Measurements from ENCODE around the gene GIMAP7.

GIMAP7 gene

GRCh38 chr7:150538259-150538658 is 23.6 kb downstream of the GIMAP7 start:
- peaks cover 33% of the 10 kb centered on the region for H3K36me3 Mint-ChIP-seq (ENCODE audit: low read depth)

GRCh38 chr7:150553163-150553562 is 38.5 kb downstream of the GIMAP7 start:
- peak overlapping the region; percentile 72 for H3K27ac Mint-ChIP-seq
- H3K9me3 Mint-ChIP-seq, result peaks cover 21% of the 10 kb centered on the region
- H3K4me1 Mint-ChIP-seq (ENCODE audit: low read depth), result peaks cover 54% of the 10 kb centered on the region
- H3K4me3 Mint-ChIP-seq, result no peak overlapping the region
- H3K36me3 Mint-ChIP-seq (ENCODE audit: low read depth), result peaks cover 10% of the 10 kb centered on the region
- no peaks in the 10 kb centered on the region for H3K27me3 Mint-ChIP-seq

More at GRCh38 chr7:150538259-150538658, 23.6 kb downstream of the GIMAP7 start:
- Mint-ChIP-seq H3K27me3 (no peaks in the 10 kb centered on the region), H3K4me1 (ENCODE audit: low read depth) (no peaks in the 10 kb centered on the region), H3K4me3 (no peak overlapping the region), H3K27ac (no peak overlapping the region), H3K9me3 (peaks cover 51% of the 10 kb centered on the region)

- Mint-ChIP-seq H3K9me3 (peaks cover 37% of the 10 kb centered on the region), H3K4me1 (ENCODE audit: low read depth) (peaks cover 60% of the 10 kb centered on the region), H3K4me3 (peak overlapping the region; percentile 66)
These were observed 42.0 kb downstream of the GIMAP7 start for GRCh38 chr7:150556521-150557138.

GRCh38 chr7:150560486-150560885 is 45.8 kb downstream of the GIMAP7 start:
- H3K9me3 Mint-ChIP-seq, result peaks cover 19% of the 10 kb centered on the region
- H3K4me1 Mint-ChIP-seq (ENCODE audit: low read depth), result peaks cover 62% of the 10 kb centered on the region
- no peaks in the 10 kb centered on the region for H3K27me3 Mint-ChIP-seq
- no peak overlapping the region for H3K4me3 Mint-ChIP-seq
- H3K27ac Mint-ChIP-seq, result peak overlapping the region; percentile 13
- peaks cover 17% of the 10 kb centered on the region for H3K36me3 Mint-ChIP-seq (ENCODE audit: low read depth)

More at GRCh38 chr7:150556521-150557138, 42.0 kb downstream of the GIMAP7 start:
- no peaks in the 10 kb centered on the region for H3K27me3 Mint-ChIP-seq
- H3K36me3 Mint-ChIP-seq (ENCODE audit: low read depth), result peaks cover 25% of the 10 kb centered on the region
- peak overlapping the region; percentile 91 for H3K27ac Mint-ChIP-seq

GRCh38 chr7:150562919-150563318 is 48.2 kb downstream of the GIMAP7 start:
- Mint-ChIP-seq H3K4me1 (ENCODE audit: low read depth) (peaks cover 72% of the 10 kb centered on the region), H3K27me3 (no peaks in the 10 kb centered on the region), H3K27ac (peak overlapping the region; percentile 87), H3K36me3 (ENCODE audit: low read depth) (peaks cover 17% of the 10 kb centered on the region), H3K4me3 (peak overlapping the region; percentile 68), H3K9me3 (peaks cover 16% of the 10 kb centered on the region)

- Mint-ChIP-seq H3K27ac (peak overlapping the region; percentile 87), H3K27me3 (no peaks in the 10 kb centered on the region), H3K4me1 (ENCODE audit: low read depth) (peaks cover 71% of the 10 kb centered on the region), H3K4me3 (peak overlapping the region; percentile 68), H3K9me3 (peaks cover 16% of the 10 kb centered on the region), H3K36me3 (ENCODE audit: low read depth) (peaks cover 20% of the 10 kb centered on the region)
These were observed 49.3 kb downstream of the GIMAP7 start for GRCh38 chr7:150564006-150564405.

- peak overlapping the region; percentile 87 for H3K27ac Mint-ChIP-seq
- H3K4me1 Mint-ChIP-seq (ENCODE audit: low read depth), result peaks cover 77% of the 10 kb centered on the region
- H3K36me3 Mint-ChIP-seq (ENCODE audit: low read depth), result peaks cover 22% of the 10 kb centered on the region
- peak overlapping the region; percentile 68 for H3K4me3 Mint-ChIP-seq
- peaks cover 13% of the 10 kb centered on the region for H3K9me3 Mint-ChIP-seq
- H3K27me3 Mint-ChIP-seq, result no peaks in the 10 kb centered on the region
These were observed 49.9 kb downstream of the GIMAP7 start for GRCh38 chr7:150564566-150564965.

GRCh38 chr7:150565239-150565638 is 50.6 kb downstream of the GIMAP7 start:
- Mint-ChIP-seq H3K4me1 (ENCODE audit: low read depth) (peaks cover 84% of the 10 kb centered on the region), H3K4me3 (peak overlapping the region; percentile 47), H3K27me3 (no peaks in the 10 kb centered on the region), H3K36me3 (ENCODE audit: low read depth) (peaks cover 21% of the 10 kb centered on the region), H3K27ac (peak overlapping the region; percentile 88), H3K9me3 (peaks cover 8% of the 10 kb centered on the region)

GRCh38 chr7:150566123-150566522 is 51.5 kb downstream of the GIMAP7 start:
- Mint-ChIP-seq H3K36me3 (ENCODE audit: low read depth) (peaks cover 23% of the 10 kb centered on the region), H3K27me3 (no peaks in the 10 kb centered on the region), H3K4me3 (peak overlapping the region; percentile 93), H3K27ac (peak overlapping the region; percentile 97), H3K4me1 (ENCODE audit: low read depth) (peaks cover 89% of the 10 kb centered on the region), H3K9me3 (no peaks in the 10 kb centered on the region)

GRCh38 chr7:150566572-150566971 is 51.9 kb downstream of the GIMAP7 start:
- H3K27ac Mint-ChIP-seq, result peak overlapping the region; percentile 97
- no peaks in the 10 kb centered on the region for H3K9me3 Mint-ChIP-seq
- H3K4me1 Mint-ChIP-seq (ENCODE audit: low read depth), result peaks cover 88% of the 10 kb centered on the region
- H3K36me3 Mint-ChIP-seq (ENCODE audit: low read depth), result peaks cover 27% of the 10 kb centered on the region
- no peaks in the 10 kb centered on the region for H3K27me3 Mint-ChIP-seq
- H3K4me3 Mint-ChIP-seq, result peak overlapping the region; percentile 93

- Mint-ChIP-seq H3K4me3 (peak within 1 kb of the TSS; percentile 93), H3K27ac (peak within 1 kb of the TSS; percentile 97), H3K4me1 (ENCODE audit: low read depth) (peaks cover 84% of the 10 kb centered on the region), H3K36me3 (ENCODE audit: low read depth) (peaks cover 33% of the 10 kb centered on the region), H3K9me3 (no peaks in the 10 kb centered on the region), H3K27me3 (no peaks in the 10 kb centered on the region)
These were observed 52.5 kb downstream of the GIMAP7 start, which contains the start of gene GIMAP4 for GRCh38 chr7:150567169-150567568. TSS of gene GIMAP4 (plus strand) at chr7:150567390. CDS start at chr7:150569902, 2,512 bp downstream.

GRCh38 chr7:150567871-150568301 is 53.2 kb downstream of the GIMAP7 start:
- peak overlapping the region; percentile 97 for H3K27ac Mint-ChIP-seq
- H3K9me3 Mint-ChIP-seq, result peaks cover 6% of the 10 kb centered on the region
- peaks cover 40% of the 10 kb centered on the region for H3K36me3 Mint-ChIP-seq (ENCODE audit: low read depth)
- no peaks in the 10 kb centered on the region for H3K27me3 Mint-ChIP-seq
- H3K4me1 Mint-ChIP-seq (ENCODE audit: low read depth), result peaks cover 77% of the 10 kb centered on the region
- peak overlapping the region; percentile 93 for H3K4me3 Mint-ChIP-seq

- Mint-ChIP-seq H3K9me3 (peaks cover 11% of the 10 kb centered on the region), H3K4me1 (ENCODE audit: low read depth) (peaks cover 68% of the 10 kb centered on the region), H3K27me3 (no peaks in the 10 kb centered on the region), H3K27ac (peak overlapping the region; percentile 97), H3K36me3 (ENCODE audit: low read depth) (peaks cover 49% of the 10 kb centered on the region), H3K4me3 (peak overlapping the region; percentile 93)
These were observed 54.0 kb downstream of the GIMAP7 start for GRCh38 chr7:150568714-150569113.

GRCh38 chr7:150569245-150569955 is 54.7 kb downstream of the GIMAP7 start:
- Mint-ChIP-seq H3K9me3 (peaks cover 15% of the 10 kb centered on the region), H3K27me3 (no peaks in the 10 kb centered on the region), H3K4me3 (peak overlapping the region; percentile 93), H3K36me3 (ENCODE audit: low read depth) (peaks cover 53% of the 10 kb centered on the region), H3K4me1 (ENCODE audit: low read depth) (peaks cover 65% of the 10 kb centered on the region), H3K27ac (peak overlapping the region; percentile 97)

Measured in stimulated activated naive CD8-positive, alpha-beta T cell treated with anti-CD3 and anti-CD28 coated beads, Interleukin-15, Interleukin-2, amounts not matched to agents 100 ng/mL and 50 ng/mL, for 24 hours (primary cell).